Activated gamma-delta T cell treated with anti-CD3 and anti-CD28 coated beads, Interleukin-2, amount 50 U/mL, for 16 hours (primary cell): ENCODE data around the gene TPGS1.
A peak's percentile ranks its signal among the peaks of the same experiment; 100 is the strongest.

Experiments used
- DNase-seq: peaks from one replicate; pipeline ENCODE4 v3.0.0-alpha.2; 2020; ENCODE audit warnings: low read depth

TPGS1 gene

DNA sequence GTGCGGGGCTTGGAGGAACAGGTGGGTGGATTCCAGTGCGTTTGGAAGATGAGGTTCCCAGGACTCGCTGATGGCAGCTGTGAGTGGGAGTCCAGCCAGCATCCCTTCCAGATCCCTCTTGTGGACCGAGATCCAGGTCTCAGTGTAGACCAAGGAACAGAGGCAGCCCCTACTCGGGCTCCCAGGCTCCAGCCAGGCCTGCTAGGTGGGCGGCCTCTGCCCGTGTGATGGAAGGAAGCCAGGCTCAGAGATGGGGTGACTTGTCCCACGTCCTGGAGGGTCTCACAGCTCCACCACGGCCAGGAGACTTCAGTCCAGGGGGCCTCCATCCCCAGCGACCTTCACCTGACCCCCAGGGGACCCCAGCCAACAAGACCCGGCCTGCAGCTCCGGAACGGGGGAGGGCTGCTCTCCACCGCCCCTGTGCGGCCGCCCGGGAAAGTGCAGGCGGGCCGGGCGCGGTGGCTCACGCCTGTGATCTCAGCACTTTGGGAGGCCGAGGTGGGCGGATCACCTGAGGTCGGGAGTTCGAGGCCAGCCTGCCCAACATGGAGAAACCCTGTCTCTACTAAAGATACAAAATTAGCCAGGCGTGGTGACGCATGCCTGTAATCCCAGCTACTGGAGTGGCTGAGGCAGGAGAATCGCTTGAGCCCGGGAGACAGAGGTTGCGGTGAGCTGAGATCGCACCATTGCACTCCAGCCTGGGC is 11.7 kb upstream of the TPGS1 start:
- DNase-seq = no peak

DNA sequence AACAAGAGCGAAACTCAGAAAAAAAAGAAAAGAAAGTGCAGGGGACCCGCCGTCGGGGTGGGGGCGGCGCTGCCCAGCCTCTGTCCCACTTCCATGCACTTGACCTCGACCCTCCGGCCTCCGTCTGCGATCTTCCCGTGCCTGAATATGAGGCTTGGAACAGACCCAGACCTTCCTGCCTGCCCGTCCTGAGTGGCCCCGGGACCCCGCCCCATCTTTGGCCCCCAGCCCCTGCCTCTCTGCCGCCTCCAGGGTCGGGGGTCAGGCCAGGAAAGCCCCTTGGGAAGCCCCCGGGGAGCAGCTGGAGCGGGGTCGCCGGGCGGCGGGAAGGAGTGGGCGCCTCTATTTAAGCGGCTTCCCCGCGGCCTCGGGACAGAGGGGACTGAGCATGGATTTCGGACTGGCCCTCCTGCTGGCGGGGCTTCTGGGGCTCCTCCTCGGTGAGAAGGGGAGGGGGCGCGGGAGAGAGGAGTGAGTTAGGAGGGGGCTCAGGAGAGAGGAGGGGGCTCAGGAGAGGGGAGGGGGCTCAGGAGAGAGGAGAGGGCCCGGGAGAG is 11.1 kb upstream of the TPGS1 start, which contains the start of gene MADCAM1:
Gene MADCAM1, plus strand, starts transcription at position 375 of the 554 bp plus-strand sequence. Its CDS starts 14 bp downstream, at position 389.
- no peak for DNase-seq

DNA sequence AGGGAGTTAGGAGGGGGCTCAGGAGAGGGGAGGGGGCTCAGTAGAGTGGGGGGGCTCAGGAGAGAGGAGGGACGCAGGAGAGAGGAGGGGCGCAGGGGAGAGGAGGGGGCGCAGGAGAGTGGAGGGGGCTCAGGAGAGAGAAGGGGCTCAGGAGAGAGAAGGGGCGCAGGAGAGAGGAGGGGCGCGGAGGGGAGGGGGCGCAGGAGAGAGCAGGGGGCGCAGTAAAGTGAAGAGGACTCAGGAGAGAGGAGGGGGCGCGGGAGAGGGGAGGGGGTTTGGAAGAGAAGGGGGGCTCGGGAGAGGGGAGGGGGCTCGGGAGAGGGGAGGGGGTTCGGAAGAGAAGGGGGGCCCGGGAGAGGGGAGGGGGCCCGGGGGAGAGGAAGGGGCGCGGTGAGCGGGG is 10.3 kb upstream of the TPGS1 start:
- no peak for DNase-seq

DNA sequence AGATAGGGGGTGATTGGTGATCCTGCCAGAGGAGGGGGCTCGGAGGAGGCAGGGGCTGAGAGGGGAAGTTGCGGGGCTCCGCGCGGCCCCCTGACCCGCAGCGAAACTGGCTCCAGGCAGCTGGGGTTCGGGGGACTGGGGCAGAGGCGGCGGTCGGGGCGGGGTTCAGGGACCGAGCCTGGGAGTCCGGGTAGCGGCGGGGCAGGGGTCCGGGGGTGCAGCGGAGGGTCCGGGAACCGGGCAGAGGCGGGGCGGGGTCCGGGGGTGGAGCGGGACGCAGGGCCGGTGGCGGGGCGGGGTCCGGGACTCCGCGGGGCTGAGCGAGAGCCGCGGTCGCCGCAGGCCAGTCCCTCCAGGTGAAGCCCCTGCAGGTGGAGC is 9.8 kb upstream of the TPGS1 start:
- DNase-seq = no peak

DNA sequence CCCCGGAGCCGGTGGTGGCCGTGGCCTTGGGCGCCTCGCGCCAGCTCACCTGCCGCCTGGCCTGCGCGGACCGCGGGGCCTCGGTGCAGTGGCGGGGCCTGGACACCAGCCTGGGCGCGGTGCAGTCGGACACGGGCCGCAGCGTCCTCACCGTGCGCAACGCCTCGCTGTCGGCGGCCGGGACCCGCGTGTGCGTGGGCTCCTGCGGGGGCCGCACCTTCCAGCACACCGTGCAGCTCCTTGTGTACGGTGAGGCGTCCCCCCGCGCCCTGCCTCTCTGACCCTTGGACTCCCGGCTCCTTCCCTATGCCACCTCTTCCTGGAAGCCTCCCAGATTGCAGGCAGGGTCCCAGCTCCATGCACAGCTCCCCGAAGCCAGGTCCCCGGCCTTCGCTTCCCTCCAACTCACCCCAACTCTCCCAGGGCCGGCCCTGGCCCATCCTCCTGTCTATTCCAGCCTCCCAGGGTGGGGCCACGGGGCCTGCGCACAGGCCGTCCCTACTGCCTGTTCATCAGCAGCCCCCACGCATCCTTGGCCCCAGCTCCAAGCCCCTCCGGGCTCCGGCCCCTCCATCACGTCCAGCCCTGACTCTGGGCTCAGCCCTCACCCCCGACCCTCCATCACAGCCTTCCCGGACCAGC is 9.3 kb upstream of the TPGS1 start:
- no peak for DNase-seq

DNA sequence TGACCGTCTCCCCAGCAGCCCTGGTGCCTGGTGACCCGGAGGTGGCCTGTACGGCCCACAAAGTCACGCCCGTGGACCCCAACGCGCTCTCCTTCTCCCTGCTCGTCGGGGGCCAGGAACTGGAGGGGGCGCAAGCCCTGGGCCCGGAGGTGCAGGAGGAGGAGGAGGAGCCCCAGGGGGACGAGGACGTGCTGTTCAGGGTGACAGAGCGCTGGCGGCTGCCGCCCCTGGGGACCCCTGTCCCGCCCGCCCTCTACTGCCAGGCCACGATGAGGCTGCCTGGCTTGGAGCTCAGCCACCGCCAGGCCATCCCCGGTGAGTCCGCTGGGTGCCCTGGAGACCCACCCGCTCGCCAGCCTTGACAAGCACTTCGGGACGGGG is 8.8 kb upstream of the TPGS1 start:
- no peak for DNase-seq

DNA sequence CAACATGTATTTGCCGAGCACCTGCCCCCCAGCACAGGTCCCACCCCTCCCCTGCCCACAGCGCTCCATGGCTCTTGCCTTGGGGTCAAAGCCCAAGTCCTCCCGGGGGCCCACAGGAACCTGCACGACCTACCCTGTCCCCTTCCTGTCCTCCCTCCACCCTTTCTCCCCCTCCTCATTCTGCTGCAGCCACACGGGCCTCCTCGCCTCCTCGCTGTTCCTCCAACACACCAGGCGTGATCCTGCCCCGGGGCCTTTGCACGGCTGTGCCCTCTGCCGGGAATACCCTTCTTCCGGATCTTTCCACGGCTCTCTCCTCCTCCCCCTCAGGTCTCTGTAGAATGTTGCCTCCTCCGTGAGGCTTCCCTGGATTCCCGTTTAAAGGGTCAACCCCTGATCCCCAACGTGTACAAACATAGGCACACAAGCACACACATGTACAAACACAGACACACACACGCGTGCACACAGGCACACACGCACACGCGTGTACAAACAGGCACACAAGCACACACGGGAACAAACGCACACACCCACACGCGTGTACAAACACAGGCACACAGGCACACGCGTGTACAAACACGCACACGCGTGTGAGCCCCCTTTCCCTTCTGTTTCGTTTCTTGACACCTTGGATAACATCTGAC is 8.2 kb upstream of the TPGS1 start:
- DNase-seq = no peak

DNA sequence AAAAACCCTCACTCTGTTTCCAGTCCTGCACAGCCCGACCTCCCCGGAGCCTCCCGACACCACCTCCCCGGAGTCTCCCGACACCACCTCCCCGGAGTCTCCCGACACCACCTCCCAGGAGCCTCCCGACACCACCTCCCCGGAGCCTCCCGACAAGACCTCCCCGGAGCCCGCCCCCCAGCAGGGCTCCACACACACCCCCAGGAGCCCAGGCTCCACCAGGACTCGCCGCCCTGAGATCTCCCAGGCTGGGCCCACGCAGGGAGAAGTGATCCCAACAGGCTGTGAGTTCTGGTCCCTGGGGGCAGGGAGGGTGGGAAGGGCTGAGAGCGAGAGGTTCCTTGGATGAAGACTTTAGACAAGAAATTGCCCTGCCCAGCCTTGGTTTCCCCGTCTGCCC is 5.7 kb upstream of the TPGS1 start:
- no peak for DNase-seq

DNA sequence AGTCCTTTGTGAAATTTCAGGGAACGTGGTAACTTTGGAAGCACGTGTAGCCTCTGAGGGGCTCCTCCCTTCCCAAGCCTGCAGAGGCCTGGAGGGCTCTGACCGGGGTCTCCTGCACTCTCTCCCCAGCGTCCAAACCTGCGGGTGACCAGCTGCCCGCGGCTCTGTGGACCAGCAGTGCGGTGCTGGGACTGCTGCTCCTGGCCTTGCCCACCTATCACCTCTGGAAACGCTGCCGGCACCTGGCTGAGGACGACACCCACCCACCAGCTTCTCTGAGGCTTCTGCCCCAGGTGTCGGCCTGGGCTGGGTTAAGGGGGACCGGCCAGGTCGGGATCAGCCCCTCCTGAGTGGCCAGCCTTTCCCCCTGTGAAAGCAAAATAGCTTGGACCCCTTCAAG is 2.7 kb upstream of the TPGS1 start:
- DNase-seq = no peak

DNA sequence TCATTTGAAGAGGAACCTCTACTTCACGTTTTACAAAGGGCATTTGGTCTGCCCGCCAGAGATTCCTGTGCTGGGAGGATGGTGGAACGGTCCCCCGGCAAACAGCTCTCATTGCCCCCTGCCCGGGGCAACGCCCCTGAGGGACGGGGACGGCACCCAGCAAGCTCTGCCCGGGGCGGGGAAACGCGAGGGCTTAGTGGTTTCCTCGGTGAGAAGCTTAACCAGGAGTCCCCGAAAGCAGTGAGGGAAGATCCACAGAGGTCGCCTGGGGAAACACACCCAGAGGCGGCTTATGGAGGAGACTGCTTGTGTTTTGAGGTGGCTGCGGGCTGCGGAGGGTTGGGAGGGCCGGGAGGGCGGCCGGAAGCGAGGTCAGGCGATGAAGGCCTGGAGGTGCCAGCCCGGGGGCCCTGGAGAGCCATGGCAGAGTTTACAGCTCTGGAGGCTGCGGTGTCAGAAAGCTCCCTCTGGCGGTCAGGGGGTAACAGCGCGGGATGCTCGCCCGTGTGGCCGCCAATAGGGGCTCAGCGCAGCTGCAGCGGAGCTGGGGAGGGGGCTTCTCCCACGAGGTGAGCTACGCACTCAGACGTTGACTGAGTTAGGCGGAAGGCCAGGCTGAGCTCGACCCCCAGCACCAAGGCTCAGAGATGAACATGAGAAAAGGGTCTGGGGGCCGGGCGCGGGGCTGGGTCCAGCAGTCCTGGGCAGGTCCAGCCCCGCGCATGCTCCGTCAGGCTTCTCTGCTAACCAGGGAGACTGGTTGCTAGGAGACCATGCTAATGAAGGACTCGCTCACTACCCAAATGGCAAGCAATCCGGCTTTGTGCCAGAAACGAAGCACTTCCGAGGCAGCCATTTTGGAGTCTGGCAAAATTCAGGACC is 652 bp upstream of the TPGS1 start:
- DNase-seq = peak; percentile 91

DNA sequence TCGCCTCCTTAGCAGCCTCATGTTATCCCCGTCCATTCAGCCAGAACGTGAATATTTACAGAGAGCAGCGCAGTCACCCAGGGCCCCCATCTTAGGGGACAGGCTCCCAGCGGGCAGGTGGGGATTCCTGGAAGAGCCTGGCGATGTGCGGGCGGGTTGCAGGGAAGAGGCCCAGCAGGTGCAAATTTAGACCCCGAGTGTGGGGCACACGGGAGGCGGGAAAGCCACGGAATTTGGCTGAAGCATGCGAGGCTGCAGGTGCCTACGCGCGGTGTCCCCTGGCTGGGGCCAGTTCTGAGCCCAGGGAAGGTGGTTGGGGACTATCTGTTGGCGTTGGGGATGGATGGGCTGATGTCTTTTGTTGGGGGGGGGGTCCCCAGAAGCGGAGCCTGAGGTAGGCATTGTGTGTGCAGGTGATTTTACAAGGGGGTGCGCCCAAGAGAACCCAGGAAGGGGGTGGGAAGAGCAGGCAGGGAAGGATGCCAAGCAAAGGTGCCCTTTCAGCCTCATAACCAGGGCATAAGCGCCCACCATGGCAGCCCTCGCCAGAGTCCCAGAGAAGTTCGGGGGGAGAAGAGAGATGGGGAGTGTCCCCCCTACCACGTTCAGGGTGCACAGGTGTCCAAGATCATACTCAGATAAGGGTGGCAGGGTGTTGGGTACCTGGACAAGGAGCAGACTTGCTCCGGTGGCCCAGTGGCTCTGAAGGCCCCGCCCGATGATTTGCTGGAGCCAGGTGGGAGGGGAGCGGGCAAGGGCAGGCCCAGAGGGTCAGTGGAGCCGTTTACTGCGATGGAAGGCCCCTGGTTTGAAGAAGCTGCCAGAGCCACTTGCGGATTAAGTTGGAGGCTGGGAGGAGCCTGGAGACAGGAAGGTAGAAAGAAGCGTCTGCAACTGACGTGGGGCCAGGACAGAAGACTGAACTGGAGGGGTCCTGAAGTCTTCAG is 1.2 kb downstream of the TPGS1 start:
- no peak for DNase-seq

DNA sequence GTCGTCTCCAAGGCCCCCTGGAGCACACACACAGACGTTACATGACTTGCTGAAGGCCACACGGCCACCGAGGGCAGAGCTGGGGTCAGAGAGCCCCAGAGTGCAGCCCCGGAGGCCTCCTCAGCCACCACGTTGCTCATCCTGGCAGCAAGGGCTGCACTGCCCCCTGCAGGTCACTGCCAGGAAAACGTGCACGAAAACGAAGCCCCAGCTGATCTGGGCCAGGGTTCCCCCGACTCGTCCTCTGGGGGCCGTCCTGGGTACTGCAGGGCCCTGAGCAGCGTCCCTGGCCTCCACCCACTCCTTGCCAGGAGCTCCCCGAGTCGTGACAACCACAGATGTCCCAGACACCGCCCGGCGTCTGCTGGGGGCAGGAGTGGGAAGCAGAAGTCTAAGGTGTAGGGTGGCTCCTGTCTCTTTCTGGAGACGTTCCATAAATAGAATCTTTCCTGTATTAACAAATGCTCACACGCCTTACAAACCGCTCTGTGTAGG is 3.4 kb downstream of the TPGS1 start:
- peak; percentile 88 for DNase-seq

DNA sequence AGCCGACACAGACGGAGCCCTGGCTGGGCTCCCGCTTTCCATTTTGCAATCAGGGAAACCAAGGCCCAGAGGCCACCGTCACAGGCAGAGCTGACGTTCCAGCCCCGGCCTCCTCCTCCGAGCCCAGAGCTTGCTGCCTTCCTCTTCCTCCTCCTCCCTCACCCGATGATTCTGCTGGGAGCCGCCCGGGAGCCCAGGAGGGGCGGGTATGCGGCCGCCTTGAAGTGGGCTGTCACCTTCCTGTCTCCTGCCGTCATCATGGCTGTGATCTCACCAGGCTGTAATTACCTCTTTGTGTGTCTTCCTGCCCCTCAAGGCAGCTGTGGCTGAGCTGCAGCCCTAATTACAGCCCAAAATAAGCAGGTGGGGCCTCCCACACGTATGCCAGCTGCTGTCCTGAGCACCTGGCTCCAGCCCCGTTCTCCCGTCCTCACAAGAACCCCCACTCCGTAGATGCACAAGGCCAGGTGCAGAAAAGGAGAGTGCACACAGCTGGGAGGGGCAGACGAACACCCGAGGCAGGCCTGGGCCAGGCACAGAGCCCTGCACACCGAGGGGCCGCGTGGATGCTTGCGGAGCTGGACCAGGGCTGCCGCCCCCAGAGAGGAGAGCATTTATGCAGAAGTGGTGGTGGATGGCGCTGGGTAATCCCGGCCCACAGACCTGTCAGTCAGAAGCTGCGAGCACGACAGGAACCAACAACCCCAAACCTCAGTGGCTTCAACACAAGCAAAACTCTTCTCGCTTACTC is 4.0 kb downstream of the TPGS1 start:
- DNase-seq = peak; percentile 76

DNA sequence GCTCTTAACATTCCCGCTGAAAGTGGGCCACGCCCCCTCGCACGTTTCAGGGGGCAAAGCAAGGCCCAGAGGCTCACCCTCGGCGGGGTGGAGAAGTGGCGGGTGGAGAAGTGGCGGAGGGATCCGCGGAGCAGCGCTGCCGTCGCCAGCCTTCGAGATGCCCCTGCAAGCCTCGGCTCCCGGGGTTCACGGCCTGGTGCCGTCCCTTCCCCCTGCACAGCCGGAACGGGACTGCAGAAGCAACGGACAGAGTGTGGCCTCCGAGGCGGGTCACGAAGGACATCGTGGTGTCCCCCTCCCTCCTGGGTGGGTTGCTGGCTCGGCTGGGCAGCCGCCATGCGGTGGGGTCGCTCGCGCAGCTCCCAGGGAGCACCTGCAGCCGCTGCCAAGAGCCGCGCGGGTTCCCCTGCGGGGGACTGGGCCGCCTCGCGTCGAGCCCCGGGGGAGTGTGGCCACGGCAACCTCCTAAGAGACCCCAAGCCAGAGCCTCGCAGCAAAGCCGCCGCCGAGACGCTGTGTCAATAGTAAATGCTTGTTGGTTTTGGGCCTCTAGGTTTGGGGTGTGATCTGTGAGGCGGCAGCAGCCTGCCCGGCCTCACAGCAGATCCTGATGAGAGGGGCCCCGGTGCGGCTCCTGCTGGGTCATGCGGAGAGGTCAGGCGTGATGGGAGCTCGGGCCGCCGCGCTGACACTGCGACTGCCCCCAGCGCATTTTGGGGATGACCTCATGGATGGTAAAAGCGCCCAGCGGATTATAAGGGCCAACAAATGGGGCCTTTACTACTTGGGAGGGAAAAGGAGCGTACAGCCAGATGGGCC is 5.5 kb downstream of the TPGS1 start:
- no peak for DNase-seq

DNA sequence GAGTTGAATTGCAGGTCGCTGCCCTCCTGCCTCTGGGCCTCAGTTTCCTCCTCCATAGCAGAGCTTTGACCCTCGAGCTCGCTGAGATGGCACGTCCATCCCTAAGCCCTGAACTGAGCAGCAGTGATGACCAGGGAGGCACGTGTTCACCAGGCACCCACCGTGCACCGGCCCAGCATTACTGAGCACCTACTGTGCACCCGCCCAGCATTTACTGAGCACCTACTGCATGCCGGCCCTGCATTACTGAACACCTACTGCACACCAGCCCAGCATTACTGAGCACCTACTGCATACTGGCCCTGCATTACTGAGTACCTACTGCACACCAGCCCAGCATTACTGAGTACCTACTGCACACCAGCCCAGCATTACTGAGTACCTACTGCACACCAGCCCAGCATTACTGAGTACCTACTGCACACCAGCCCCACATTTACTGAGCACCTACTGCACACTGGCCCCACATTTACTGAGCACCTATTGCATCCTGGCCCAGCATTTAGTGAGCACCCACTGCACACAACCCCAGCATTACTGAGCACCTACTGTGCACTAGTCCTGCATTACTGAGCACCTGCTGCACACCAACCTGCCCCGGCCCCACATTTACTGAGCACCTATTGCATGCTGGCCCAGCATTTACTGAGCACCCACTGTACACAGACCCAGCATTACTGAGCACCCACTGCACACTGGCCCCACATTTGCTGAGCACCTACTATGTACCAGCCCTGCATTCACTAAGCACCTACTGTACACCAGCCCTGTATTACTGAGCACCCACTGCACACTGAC is 6.3 kb downstream of the TPGS1 start:
- no peak for DNase-seq

DNA sequence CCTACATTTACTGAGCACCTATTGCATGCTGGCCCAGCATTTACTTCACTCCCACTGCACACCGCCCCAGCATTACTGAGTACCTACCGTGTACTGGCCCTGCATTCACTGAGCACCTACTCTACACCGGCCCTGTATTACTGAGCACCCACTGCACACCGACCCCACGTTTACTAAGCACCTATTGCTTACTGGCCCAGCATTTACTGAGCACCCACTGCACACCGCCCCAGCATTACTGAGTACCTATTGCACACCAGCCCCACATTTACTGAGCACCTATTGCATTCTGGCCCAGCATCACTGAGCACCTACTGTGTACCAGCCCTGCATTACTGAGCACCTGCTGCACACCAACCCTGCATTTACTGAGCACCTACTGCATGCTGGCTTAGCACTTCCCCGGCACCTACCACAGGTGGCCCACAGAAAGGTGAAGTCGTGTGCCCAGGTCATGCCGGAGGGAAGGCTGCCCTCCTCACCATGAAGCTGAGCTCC is 6.9 kb downstream of the TPGS1 start:
- no peak for DNase-seq

DNA sequence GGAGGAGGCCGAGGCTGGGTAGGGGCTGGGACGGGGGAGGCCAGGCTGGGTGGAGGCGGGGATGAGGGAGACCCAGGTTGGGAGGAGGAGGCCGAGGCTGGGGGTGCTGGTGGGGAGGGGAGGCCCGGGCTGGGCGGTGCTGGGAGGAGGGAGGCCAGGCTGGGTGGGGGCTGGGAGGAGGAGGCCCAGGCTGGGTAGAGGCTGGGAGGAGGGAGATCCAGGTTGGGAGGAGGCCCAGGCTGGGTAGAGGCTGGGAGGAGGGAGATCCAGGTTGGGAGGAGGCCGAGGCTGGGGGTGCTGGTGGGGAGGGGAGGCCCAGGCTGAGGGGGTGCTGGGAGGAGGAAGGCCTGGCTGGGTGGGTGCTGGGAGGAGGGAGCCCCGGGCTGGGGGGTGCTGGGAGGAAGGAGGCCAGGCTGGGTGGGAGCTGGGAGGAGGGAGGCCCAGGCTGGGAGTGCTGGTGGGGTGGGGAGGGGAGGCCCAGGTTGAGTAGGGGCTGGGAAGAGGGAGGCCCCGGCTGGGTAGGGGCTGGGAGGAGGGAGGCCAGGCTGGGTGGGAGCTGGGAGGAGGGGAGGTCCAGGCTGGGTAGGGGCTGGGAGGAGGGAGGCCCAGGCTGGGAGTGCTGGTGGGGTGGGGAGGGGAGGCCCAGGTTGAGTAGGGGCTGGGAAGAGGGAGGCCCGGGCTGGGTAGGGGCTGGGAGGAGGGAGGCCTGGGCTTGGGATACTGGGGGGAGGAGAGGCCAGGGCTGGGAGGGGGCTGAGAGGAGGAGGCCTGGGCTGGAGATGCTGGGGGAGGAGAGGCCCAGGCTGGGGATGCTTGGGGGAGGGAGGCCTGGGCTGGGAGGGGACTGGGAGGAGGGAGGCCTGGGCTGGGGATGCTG is 10.7 kb downstream of the TPGS1 start:
- DNase-seq = no peak
